ENCODE data around the gene SECISBP2L. TPM values are rescaled to one million over a fixed set of nuclear protein-coding genes. Genes with fewer than 3 reads are reported as not detected.

Gene SECISBP2L
- total and polyA plus RNA-seq, 10 of the 15 experiments (the other 5 are each of a cell fraction or from before 2014, with no cell fraction given): 1.4 to 24.2 (median 10.4) TPM

- Histone ChIP-seq H3K27me3 (replicated peaks in 1 of 2; ENCODE audit: control insufficient read depth in 2 of 2, insufficient read depth in 2 of 2, low read length in 1 of 2) (no peaks in the 10 kb centered on the region), H3K9me3 (replicated peaks; ENCODE audit: control insufficient read depth, insufficient read depth, low read length) (no peaks in the 10 kb centered on the region; the same call in 2 of the 3 replicates), H3K4me2 (ENCODE audit: control insufficient read depth, insufficient read depth) (no peak overlapping the region), H3K4me1 (ENCODE audit: control insufficient read depth, insufficient read depth, low read length) (no peaks in the 10 kb centered on the region), H3K4me3 (no peak overlapping the region), H3K79me2 (ENCODE audit: control insufficient read depth, insufficient read depth, low read length) (peaks cover 18% of the 10 kb centered on the region), H3K36me3 (ENCODE audit: control insufficient read depth in 2 of 2, insufficient read depth in 2 of 2, low read length in 1 of 2) (peaks cover 3 to 6% of the 10 kb centered on the region in 2 experiments; a peak in 3 of 4 replicates), H2AFZ (ENCODE audit: control insufficient read depth, low read depth, low read length) (no peak overlapping the region), H4K20me1 (ENCODE audit: control insufficient read depth, insufficient read depth) (no peaks in the 10 kb centered on the region), H3K27ac (ENCODE audit: control insufficient read depth, insufficient read depth) (no peak overlapping the region), H3K9ac (ENCODE audit: control insufficient read depth, insufficient read depth, low read length) (no peak overlapping the region)
- SMC1A ChIA-PET (ENCODE audit: uncharacterized antibody, unreplicated experiment): interaction anchor here (0.6 to 3.1 kb wide), 5 partner anchors 9 to 1560 kb away, joined by 3 to 15 read pairs (median 6); partner anchors contain the start of gene SECISBP2L
- TSS peak; percentile 3 for BruUV-seq (replicated peaks)
- CTCF ChIA-PET: interaction anchor here (0.6 to 2.1 kb wide), 4 partner anchors 10 to 104 kb away, joined by 3 to 6 read pairs (median 6); partner anchors contain the start of gene SECISBP2L
- intact Hi-C loops (cut with micrococcal nuclease; ENCODE audit: unreplicated experiment): no loop called here
- FAIRE-seq (no peak), DNase-seq (ENCODE audit: low read depth, low spot score) (no peak), ATAC-seq (peak; percentile 29; the same call in 1 of the 3 replicates)
- in situ Hi-C loops (cut with MboI): no loop called here
- no peak for TF ChIP-seq EED (IDR thresholded peaks at IDR 0.05; ENCODE audit: low read depth)
- TF ChIP-seq ZNF592 (IDR thresholded peaks at IDR 0.05): no peak
- WGBS (ENCODE audit: insufficient coverage, insufficient replicate concordance, low lambda C conversion rate, missing lambda C conversion rate): 78% methylated on average over 3 of the region's 3 CpGs
- RAD21 ChIA-PET (ENCODE audit: unreplicated experiment): interaction anchor here (1.9 kb wide), 1 partner anchor 9 kb away, joined by 4 read pairs; the partner anchor contains the start of gene SECISBP2L
- POLR2A ChIA-PET: interaction anchor here (0.6 to 1.5 kb wide), 3 partner anchors 11 to 307 kb away, joined by 3 to 11 read pairs (median 4); no protein-coding TSS in a partner anchor
Observed at GRCh38 chr15:49036650-49037545, 9.3 kb downstream of the SECISBP2L start.

Measured in GM12878 (cell line).